GM13977 (cell line): ENCODE data around the gene MARCHF3.
"Not testable (repeated sequence)": the region's sequence is repeated elsewhere in the genome, so short reads cannot be mapped to it uniquely, and the experiment has no call there.

ENCODE experiments used
- DNase-seq: peaks from one replicate; pipeline ENCODE4 v3.0.0; 2012; ENCODE audit warnings: low spot score
- CTCF ChIP-seq: IDR thresholded peaks from 2 replicates; pipeline ENCODE4 v1.5.1; 2012; ENCODE audit warnings: mild to moderate bottlenecking, control low read depth; ENCODE audit not compliant: insufficient read depth; ENCODE audit errors: extremely low read depth, missing control alignments
- in situ Hi-C: fragments of 300-500 bp; cut with MboI; formaldehyde crosslinking; loops from one replicate; pipeline ENCODE4 v1.12.0; 2022; ENCODE audit warnings: low sequenced_read_pairs, low pct_unique_long_range_greater_than_20kb, mixed read lengths, inconsistent platforms; ENCODE audit not compliant: unreplicated experiment

Gene MARCHF3

GRCh38 chr5:127008300-127008975 lies 21.9 kb downstream of the MARCHF3 start:
- in situ Hi-C loops: no loop called here
- no peak for DNase-seq
- no peak for TF ChIP-seq CTCF

GRCh38 chr5:127007522-127007921 lies 22.8 kb downstream of the MARCHF3 start:
- in situ Hi-C loops: no loop called here
- no peak for DNase-seq
- no peak for TF ChIP-seq CTCF

GRCh38 chr5:127006744-127007143 lies 23.6 kb downstream of the MARCHF3 start:
- in situ Hi-C loops: no loop called here
- no peak for DNase-seq

GRCh38 chr5:127005282-127005681 lies 25.1 kb downstream of the MARCHF3 start:
- DNase-seq, in situ Hi-C loops: not testable (repeated sequence)

More at GRCh38 chr5:127006744-127007143, 23.6 kb downstream of the MARCHF3 start:
- no peak for TF ChIP-seq CTCF

GRCh38 chr5:127004721-127005120 lies 25.6 kb downstream of the MARCHF3 start:
- no peak for TF ChIP-seq CTCF
- in situ Hi-C loops: no loop called here
- DNase-seq: no peak

- in situ Hi-C loops: no loop called here
- DNase-seq: no peak
- no peak for TF ChIP-seq CTCF
These were observed 26.4 kb downstream of the MARCHF3 start for GRCh38 chr5:127003798-127004495.

- in situ Hi-C loops: no loop called here
- no peak for TF ChIP-seq CTCF
- DNase-seq: no peak
These were observed 28.0 kb downstream of the MARCHF3 start for GRCh38 chr5:127002390-127002789.
